SK-N-SH (cell line): ENCODE data around the gene ATAD1. TPM values are rescaled to one million over a fixed set of nuclear protein-coding genes. Genes with fewer than 3 reads are reported as not detected.
"Not testable (repeated sequence)": the region's sequence is repeated elsewhere in the genome, so short reads cannot be mapped to it uniquely, and the experiment has no call there.

Source experiments
- CTCF ChIA-PET: fragments of 300-600, 350-600 bp; formaldehyde crosslinking; extraction: SDS; loops from one replicate; lab custom pipeline; 2021; lab: Yijun Ruan, JAX
- POLR2A ChIA-PET: fragments of 350-600 bp; sonication (Branson Sonifier 250); formaldehyde crosslinking; extraction: SDS; loops from one replicate; lab custom pipeline; 2020; ENCODE audit warnings: antibody characterized with exemption, inconsistent platforms; lab: Yijun Ruan, JAX
- DNase-seq: peaks from one replicate; pipeline ENCODE4 v3.0.0; 2012
- H2AFZ ChIP-seq: fragments of 200-600 bp; sonication (generic); 2 replicates; pipeline ENCODE4 v1.8.1; 2016; ENCODE audit warnings: antibody characterized with exemption, mild to moderate bottlenecking, low read depth
- H3F3A ChIP-seq: fragments of 200-600 bp; sonication (generic); replicated peaks from 2 replicates; pipeline ENCODE3; 2016; ENCODE audit warnings: antibody characterized with exemption, mild to moderate bottlenecking; ENCODE audit not compliant: insufficient read depth
- H3K27ac ChIP-seq, 2 experiments: fragments of 200-500 bp in 1 of 2; fragments of 200-600 bp in 1 of 2; sonication (Bioruptor generic) in 1 of 2; sonication (generic), shearing (Covaris generic) in 1 of 2; 2 replicates each; pipeline versions ENCODE4 v1.5.1 to v1.6.1; 2014 to 2016; ENCODE audit warnings: low read depth in 2 of 2, inconsistent platforms in 1 of 2, low read length in 1 of 2, mild to moderate bottlenecking in 1 of 2, mixed read lengths in 1 of 2
- H3K27me3 ChIP-seq: fragments of 200-600 bp; sonication (generic), shearing (Covaris generic); 2 replicates; pipeline ENCODE4 v1.6.1; 2016; ENCODE audit warnings: mixed run types; ENCODE audit not compliant: insufficient read depth
- H3K36me3 ChIP-seq, 2 experiments: fragments of 200-500 bp in 1 of 2; fragments of 200-600 bp in 1 of 2; sonication (Bioruptor generic) in 1 of 2; sonication (generic) in 1 of 2; replicated peaks in 1 of 2; 2 replicates each; pipeline versions ENCODE3 to v1.5.1; 2014 to 2016; ENCODE audit warnings: low read length in 1 of 2, mild to moderate bottlenecking in 1 of 2; ENCODE audit not compliant: insufficient read depth in 2 of 2, control insufficient read depth in 1 of 2
- H3K4me1 ChIP-seq, 2 experiments: fragments of 200-500 bp in 1 of 2; fragments of 200-600 bp in 1 of 2; sonication (Bioruptor generic) in 1 of 2; sonication (generic), shearing (Covaris generic) in 1 of 2; 2 replicates each; pipeline versions ENCODE4 v1.5.1 to v1.6.1; 2014 to 2016; ENCODE audit warnings: low read depth in 1 of 2, low read length in 1 of 2, mixed run types in 1 of 2; ENCODE audit not compliant: insufficient read depth in 2 of 2, control insufficient read depth in 1 of 2
- H3K4me2 ChIP-seq: fragments of 200-600 bp; sonication (generic), shearing (Covaris generic); 2 replicates; pipeline ENCODE4 v1.6.1; 2017; ENCODE audit warnings: mixed run types
- H3K4me3 ChIP-seq, 2 experiments: fragments of 200-500 bp in 1 of 2; fragments of 200-600 bp in 1 of 2; sonication (Bioruptor generic) in 1 of 2; sonication (generic), shearing (Covaris generic) in 1 of 2; 2 replicates each; pipeline versions ENCODE4 v1.5.1 to v1.8.1; 2014 to 2016; ENCODE audit warnings: low read depth in 2 of 2, inconsistent platforms in 1 of 2, low read length in 1 of 2, mild to moderate bottlenecking in 1 of 2, mixed read lengths in 1 of 2, moderate library complexity in 1 of 2
- H3K79me2 ChIP-seq: fragments of 200-600 bp; sonication (generic); 2 replicates; pipeline ENCODE4 v1.8.1; 2017; ENCODE audit warnings: mild to moderate bottlenecking; ENCODE audit not compliant: insufficient read depth
- H3K9ac ChIP-seq: fragments of 200-600 bp; sonication (generic); 2 replicates; pipeline ENCODE4 v1.6.1; 2017; ENCODE audit warnings: mixed run types
- H3K9me2 ChIP-seq: fragments of 200-600 bp; sonication (generic); 2 replicates; pipeline ENCODE4 v1.6.1; 2017; ENCODE audit warnings: mixed run types
- H3K9me3 ChIP-seq: fragments of 200-600 bp; sonication (generic); 2 replicates; pipeline ENCODE4 v1.6.1; 2017; ENCODE audit warnings: mixed run types, mild to moderate bottlenecking, moderate library complexity
- H4K20me1 ChIP-seq: fragments of 200-600 bp; sonication (generic); 2 replicates; pipeline ENCODE4 v1.6.1; 2017; ENCODE audit warnings: mild to moderate bottlenecking, mixed run types; ENCODE audit not compliant: insufficient read depth
- ELF1 ChIP-seq: IDR thresholded peaks from 2 replicates; pipeline ENCODE4 v1.4.0; 2012
- EP300 ChIP-seq, 2 experiments: IDR thresholded peaks; 2 replicates each; pipeline versions ENCODE4 v1.4.0 to v1.6.1; 2012; ENCODE audit warnings: borderline replicate concordance in 1 of 2, low read depth in 1 of 2, low read length in 1 of 2
- EZH2phosphoT487 ChIP-seq: fragments of 200-600 bp; sonication (generic); IDR thresholded peaks from 2 replicates; pipeline ENCODE4 v1.6.1; 2017; ENCODE audit warnings: low read depth, mixed run types, mild to moderate bottlenecking, antibody characterized with exemption, moderate library complexity, borderline replicate concordance
- FOSL2 ChIP-seq: IDR thresholded peaks from 2 replicates; pipeline ENCODE4 v1.4.0; 2012; ENCODE audit warnings: low read depth, mild to moderate bottlenecking, moderate library complexity, borderline replicate concordance
- GABPA ChIP-seq: IDR thresholded peaks from 2 replicates; pipeline ENCODE4 v1.4.0; 2012; ENCODE audit warnings: low read depth, mild to moderate bottlenecking
- GATA2 ChIP-seq: sonication (generic); formaldehyde crosslinking; IDR thresholded peaks from 2 replicates; pipeline ENCODE4 v1.5.0; 2020; ENCODE audit warnings: mild to moderate bottlenecking, missing genetic modification reagents
- MXI1 ChIP-seq: IDR thresholded peaks from 2 replicates; pipeline ENCODE4 v1.6.1; 2012; ENCODE audit warnings: mild to moderate bottlenecking, low read depth, low read length, improper control_type of control experiment
- RAD21 ChIP-seq: IDR thresholded peaks from 2 replicates; pipeline ENCODE4 v1.6.1; 2012; ENCODE audit warnings: mild to moderate bottlenecking, low read length
- TCF12 ChIP-seq: IDR thresholded peaks from 2 replicates; pipeline ENCODE4 v1.4.0; 2012
- TEAD4 ChIP-seq: IDR thresholded peaks from 2 replicates; pipeline ENCODE4 v1.4.0; 2012; ENCODE audit warnings: mild to moderate bottlenecking, borderline replicate concordance; ENCODE audit not compliant: insufficient read depth
- YY1 ChIP-seq: IDR thresholded peaks from 2 replicates; pipeline ENCODE4 v1.4.0; 2012; ENCODE audit warnings: low read depth, mild to moderate bottlenecking
- WGBS: methylation state at CpG from one replicate; pipeline ENCODE4 v1.1.6; 2017; ENCODE audit warnings: low lambda C conversion rate; 5-methylcytosine and 5-hydroxymethylcytosine counted together
- polyA plus RNA-seq, 3 experiments: library from polyadenylated mRNA; depleted of rRNA; stranded (reverse); fragments of >200 nt; gene quantifications; 2 replicates each; pipeline ENCODE4 v1.2.3, GENCODE V29; 2012
- TF ChIP-seq, protein P1 (sequence below): IDR thresholded peaks from 2 replicates; pipeline ENCODE4 v1.4.0; 2012; ENCODE audit warnings: low read depth

ATAD1 gene
- polyA plus RNA-seq, 1 of the 3 experiments (the other 2 are of a cell fraction), result 13.5 TPM

DNA sequence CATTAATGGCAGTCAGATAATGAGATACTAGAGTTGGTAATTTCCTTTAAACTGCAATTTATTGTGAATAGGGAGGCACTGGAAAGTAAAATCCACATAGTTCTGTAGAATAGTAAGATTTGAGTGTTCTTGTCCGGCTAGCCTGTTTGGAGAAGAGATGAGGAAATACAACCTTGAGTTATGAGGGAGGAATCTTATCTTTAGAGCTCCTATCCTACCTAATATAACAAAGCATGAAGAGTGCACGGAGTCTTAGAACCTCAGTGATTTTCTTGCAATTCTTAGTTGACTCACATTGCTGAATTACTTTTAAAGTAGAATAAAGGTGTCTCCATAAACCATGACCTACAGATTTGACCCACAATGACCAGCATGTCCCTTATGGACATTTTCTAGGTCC lies 73.4 kb downstream of the ATAD1 start:
- no peak for DNase-seq
- peaks cover 6 to 69% of the 10 kb centered on the region in 2 experiments for H3K36me3 ChIP-seq
- no peak overlapping the region for H2AFZ ChIP-seq
- ChIA-PET CTCF (interaction anchor here (0.9 to 1.2 kb wide), 3 partner anchors 10 to 28 kb away, joined by 3 to 4 read pairs (median 4); no protein-coding TSS in a partner anchor), POLR2A (no interaction called here)
- H3K9me3 ChIP-seq, result no peaks in the 10 kb centered on the region
- H3K4me1 ChIP-seq, result no peaks in the 10 kb centered on the region
- no peaks in the 10 kb centered on the region for H4K20me1 ChIP-seq
- peaks cover 11% of the 10 kb centered on the region for H3F3A ChIP-seq
- H3K9ac ChIP-seq, result no peak overlapping the region
- no peaks in the 10 kb centered on the region for H3K9me2 ChIP-seq
- WGBS, result 100% methylated on average over 2 of the region's 2 CpGs
- no peak overlapping the region for H3K4me3 ChIP-seq
- no peaks in the 10 kb centered on the region for H3K79me2 ChIP-seq
- no peak for TF ChIP-seq EP300 (IDR thresholded peaks at IDR 0.05; ENCODE audit: borderline replicate concordance in 1 of 2, low read depth in 1 of 2, low read length in 1 of 2)
- TF ChIP-seq ELF1, result no peak
- TF ChIP-seq YY1, result no peak
- no peak for TF ChIP-seq GATA2
- TF ChIP-seq GABPA, result no peak
- TF ChIP-seq TCF12, result no peak
- TF ChIP-seq, protein P1, sequence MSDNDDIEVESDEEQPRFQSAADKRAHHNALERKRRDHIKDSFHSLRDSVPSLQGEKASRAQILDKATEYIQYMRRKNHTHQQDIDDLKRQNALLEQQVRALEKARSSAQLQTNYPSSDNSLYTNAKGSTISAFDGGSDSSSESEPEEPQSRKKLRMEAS, result no peak
- TF ChIP-seq MXI1, result no peak
- TF ChIP-seq RAD21, result no peak
- no peak overlapping the region for H3K4me2 ChIP-seq
- no peaks in the 10 kb centered on the region for H3K27me3 ChIP-seq
- no peak overlapping the region for H3K27ac ChIP-seq

DNA sequence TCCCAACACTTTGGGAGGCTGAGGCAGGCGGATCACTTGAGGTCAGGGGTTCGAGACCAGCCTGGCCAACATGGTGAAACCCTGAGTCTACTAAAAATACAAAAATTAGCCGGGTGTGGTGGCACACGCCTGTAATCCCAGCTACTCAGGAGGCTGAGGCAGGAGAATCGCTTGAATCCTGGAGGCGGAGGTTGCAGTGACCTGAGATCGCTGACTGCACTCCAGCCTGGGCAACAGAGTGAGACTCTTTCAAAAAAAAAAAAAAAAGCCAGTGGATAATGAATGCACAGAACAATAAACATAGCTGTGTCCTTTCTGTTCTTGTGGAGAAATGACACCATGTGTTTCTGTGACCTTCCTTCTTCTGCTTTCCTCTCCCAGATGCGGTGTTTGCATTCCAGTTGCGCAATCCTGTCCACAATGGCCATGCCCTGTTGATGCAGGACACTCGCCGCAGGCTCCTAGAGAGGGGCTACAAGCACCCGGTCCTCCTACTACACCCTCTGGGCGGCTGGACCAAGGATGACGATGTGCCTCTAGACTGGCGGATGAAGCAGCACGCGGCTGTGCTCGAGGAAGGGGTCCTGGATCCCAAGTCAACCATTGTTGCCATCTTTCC lies 74.9 kb downstream of the ATAD1 start:
- H3F3A ChIP-seq, H2AFZ ChIP-seq, H3K27ac ChIP-seq, H3K4me1 ChIP-seq, DNase-seq, H3K9me2 ChIP-seq, H3K9ac ChIP-seq, H4K20me1 ChIP-seq, H3K4me3 ChIP-seq, H3K4me2 ChIP-seq, H3K9me3 ChIP-seq, H3K79me2 ChIP-seq, H3K27me3 ChIP-seq: not testable (repeated sequence)
- POLR2A ChIA-PET, result interaction anchor here (0.6 kb wide), 1 partner anchor 227 kb away, joined by 3 read pairs; no protein-coding TSS in a partner anchor
- H3K36me3 ChIP-seq, result peaks cover 6 to 60% of the 10 kb centered on the region in 2 experiments
- 97% methylated on average over 12 of the region's 18 CpGs for WGBS
- CTCF ChIA-PET, result interaction anchor here (0.6 to 1.2 kb wide), 2 partner anchors 8 to 9 kb away, joined by 3 to 5 read pairs; no protein-coding TSS in a partner anchor

DNA sequence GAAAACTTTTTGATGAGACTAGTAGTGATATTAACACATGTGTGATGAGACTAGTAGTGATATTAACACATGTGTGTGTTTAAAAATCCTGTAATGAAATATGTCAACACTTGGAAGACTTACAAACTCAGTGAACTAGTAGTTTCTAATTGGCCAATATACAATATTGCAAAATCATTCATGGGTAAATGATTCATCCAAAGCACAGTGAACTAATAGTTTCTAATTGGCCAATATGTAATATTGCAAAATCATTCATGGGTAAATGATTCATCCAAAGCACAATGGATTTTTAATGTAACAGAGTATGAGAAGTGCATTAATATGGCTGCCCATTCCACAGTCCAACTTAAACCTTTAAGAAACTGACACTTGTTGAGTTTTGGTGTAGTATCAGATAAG lies 77.8 kb downstream of the ATAD1 start:
- H3K9me3 ChIP-seq, result no peaks in the 10 kb centered on the region
- no peak overlapping the region for H3K4me3 ChIP-seq
- H3F3A ChIP-seq, result no peaks in the 10 kb centered on the region
- no peaks in the 10 kb centered on the region for H3K9me2 ChIP-seq
- no peak for DNase-seq
- no peak overlapping the region for H3K9ac ChIP-seq
- H3K36me3 ChIP-seq, result peaks cover under 1 to 33% of the 10 kb centered on the region in 2 experiments
- no peaks in the 10 kb centered on the region for H4K20me1 ChIP-seq
- ChIA-PET CTCF (no interaction called here), POLR2A (no interaction called here)
- no peak overlapping the region for H3K4me2 ChIP-seq
- no peak for TF ChIP-seq EZH2phosphoT487
- TF ChIP-seq TEAD4, result no peak
- TF ChIP-seq FOSL2, result no peak
- H3K79me2 ChIP-seq, result no peaks in the 10 kb centered on the region
- no peaks in the 10 kb centered on the region for H3K27me3 ChIP-seq
- no peaks in the 10 kb centered on the region for H3K4me1 ChIP-seq
- H3K27ac ChIP-seq, result no peak overlapping the region
- H2AFZ ChIP-seq, result no peak overlapping the region
